C4-2B (cell line): ENCODE data around the gene ARHGAP21.

Source experiments
- CTCF ChIP-seq: fragments of 450-650 bp; conservative IDR thresholded peaks from 2 replicates; pipeline ENCODE4 v1.5.1; 2017; ENCODE audit warnings: mild to moderate bottlenecking
- ZFX ChIP-seq: fragments of 450-650 bp; IDR thresholded peaks from 2 replicates; pipeline ENCODE4 v1.6.1; 2017

GRCh38 chr10:24622781-24623301 is 100.8 kb downstream of the ARHGAP21 start:
- no peak for TF ChIP-seq CTCF
- TF ChIP-seq ZFX = no peak
